Measurements from ENCODE around the gene TEKTIP1.
"Not testable (repeated sequence)": the region's sequence is repeated elsewhere in the genome, so short reads cannot be mapped to it uniquely, and the experiment has no call there.

- TF ChIP-seq ZNF274 (IDR thresholded peaks at IDR 0.05; ENCODE audit: low read depth, low read length); YY1 (IDR thresholded peaks at IDR 0.05; ENCODE audit: insufficient read depth, insufficient read length); SUZ12 (IDR thresholded peaks at IDR 0.05; ENCODE audit: extremely low read depth, insufficient read depth, insufficient read length): not testable (repeated sequence)
Observed at GRCh38 chr19:3581792-3582191, 42.8 kb downstream of the TEKTIP1 start.

Measured in NT2/D1 (cell line).